Amniotic stem cell (primary cell): Measurements from ENCODE around the gene LRP1B.
"Not testable (repeated sequence)": the region's sequence is repeated elsewhere in the genome, so short reads cannot be mapped to it uniquely, and the experiment has no call there.

Experiments
- DNase-seq: peaks from one replicate; lab custom pipeline; 2025; lab: John Stamatoyannopoulos, UW

LRP1B gene

DNA sequence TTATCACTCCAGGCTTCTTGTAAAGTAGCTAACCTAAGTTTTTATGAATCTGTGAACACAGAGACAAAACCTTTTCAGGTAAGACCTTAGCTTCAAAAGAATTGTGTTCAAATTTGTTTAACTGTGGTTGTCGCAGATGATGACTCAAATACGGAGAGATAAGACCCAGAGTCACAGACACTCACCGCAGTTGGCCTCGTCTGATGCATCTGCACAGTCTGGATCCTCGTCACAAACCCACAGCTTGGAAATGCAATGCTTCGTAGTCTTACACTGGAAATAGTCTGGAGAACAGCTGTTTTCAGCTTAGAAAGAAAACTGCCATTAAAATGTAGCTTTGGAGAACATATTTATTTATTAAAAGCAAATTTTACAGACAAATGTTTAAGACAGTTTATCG, 1688.5 kb downstream of the LRP1B start:
- no peak for DNase-seq

DNA sequence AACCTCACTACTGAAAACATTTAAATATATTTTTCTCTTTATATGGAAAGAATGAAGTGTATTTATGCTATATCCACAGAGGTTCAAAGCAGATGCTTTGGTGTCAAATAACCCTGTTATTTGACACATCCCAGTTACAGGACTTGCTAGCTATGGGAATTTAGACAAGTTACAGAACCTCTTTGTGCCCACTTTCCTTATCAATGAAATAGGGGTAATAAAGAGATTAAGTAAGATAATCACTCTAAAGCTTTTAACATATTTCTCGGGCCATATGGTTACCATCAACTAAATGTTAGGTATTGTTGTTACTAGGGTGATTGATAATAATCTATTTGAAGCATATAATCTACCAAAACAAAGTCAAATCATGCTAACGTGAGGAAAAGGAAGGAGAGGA, 1690.0 kb downstream of the LRP1B start:
- no peak for DNase-seq

GRCh38 chr2:140436936-140437335, 1693.9 kb downstream of the LRP1B start:
- DNase-seq, result no peak

DNA sequence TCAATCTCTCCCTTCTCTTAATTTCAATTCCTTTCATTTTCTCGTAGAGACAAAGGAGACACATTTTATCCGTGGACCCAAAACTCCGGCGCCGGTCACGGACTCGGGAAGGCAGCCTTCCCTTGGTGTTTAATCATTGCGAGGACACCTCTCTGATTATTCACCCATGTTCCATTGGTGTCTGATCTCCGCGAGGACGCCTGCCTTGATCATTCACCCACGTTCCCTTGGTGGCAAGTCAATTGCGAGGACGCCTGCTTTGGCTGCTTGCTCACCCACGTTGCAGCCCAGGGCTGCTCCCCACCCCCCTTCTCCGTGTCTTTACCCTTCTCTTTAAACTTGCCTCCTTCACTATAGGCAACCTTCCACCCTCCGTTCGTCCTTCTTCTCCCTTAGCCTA, 1703.8 kb downstream of the LRP1B start:
- not testable (repeated sequence) for DNase-seq

GRCh38 chr2:140424471-140424870, 1706.3 kb downstream of the LRP1B start:
- no peak for DNase-seq

DNA sequence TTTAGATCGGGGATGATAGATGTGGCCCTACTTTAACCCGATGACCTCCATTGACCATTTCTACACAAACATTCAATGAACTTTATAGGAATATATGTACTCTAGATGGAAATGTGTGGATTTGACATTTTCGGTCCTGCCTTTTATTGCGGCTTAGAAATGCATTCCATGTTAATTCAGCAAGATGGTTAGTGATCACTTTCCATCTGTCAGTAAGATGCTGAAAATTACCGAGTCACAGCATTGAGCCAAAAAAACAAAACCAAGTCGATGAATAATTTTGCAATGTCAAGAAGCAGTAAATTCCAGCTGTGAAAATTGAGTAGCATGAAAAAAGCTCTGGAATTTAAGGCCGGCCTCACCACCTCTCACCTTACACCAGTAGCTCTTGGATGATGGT, 1708.1 kb downstream of the LRP1B start:
- no peak for DNase-seq

GRCh38 chr2:140417504-140417903, 1713.3 kb downstream of the LRP1B start:
- no peak for DNase-seq

DNA sequence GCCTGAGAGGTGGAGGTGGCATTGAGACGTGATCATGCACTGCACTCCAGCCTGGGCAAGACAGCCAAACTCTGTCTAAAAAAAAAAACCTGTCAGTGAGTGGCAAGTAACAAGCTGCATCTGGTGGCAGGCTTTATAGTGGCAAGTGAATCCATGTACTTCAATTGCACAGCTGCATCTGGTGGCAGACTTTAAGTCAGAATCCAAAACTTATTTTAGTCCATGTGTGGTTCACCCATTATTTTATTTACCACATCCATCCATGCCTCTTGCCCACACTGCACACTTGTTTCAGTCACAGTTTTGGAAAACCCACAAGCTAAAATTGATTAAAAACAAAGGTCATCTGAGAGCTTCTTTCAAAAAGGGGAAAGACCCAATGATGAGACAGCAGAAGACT, 1714.2 kb downstream of the LRP1B start:
- DNase-seq, result no peak

- DNase-seq, result not testable (repeated sequence)
Measured at GRCh38 chr2:140415035-140415434, 1715.8 kb downstream of the LRP1B start.

- no peak for DNase-seq
Measured at GRCh38 chr2:140410695-140411094, 1720.1 kb downstream of the LRP1B start.

- DNase-seq, result no peak
Measured at GRCh38 chr2:140401056-140401455, 1729.8 kb downstream of the LRP1B start.

DNA sequence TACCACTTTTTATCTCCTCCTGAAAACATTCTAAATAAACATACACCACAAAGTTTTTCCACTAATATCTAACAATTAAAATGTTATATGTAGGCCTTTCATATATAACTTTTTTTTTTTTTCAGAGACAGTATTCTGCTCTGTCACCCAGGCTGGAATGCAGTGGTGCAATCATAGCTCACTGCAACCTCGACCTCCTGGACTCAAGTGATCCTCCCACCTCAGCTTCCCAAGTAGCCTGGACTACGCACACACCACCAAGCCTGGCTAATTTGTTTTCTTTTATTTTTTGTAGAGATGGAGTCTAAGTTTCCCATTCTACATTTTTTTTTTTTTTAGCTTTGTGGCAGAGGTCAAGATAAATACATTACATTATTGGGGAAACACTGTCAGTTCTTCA, 1738.0 kb downstream of the LRP1B start:
- no peak for DNase-seq

GRCh38 chr2:140384946-140385345, 1745.9 kb downstream of the LRP1B start:
- no peak for DNase-seq

GRCh38 chr2:140383781-140384180, 1747.0 kb downstream of the LRP1B start:
- no peak for DNase-seq

- DNase-seq, result no peak
Measured at GRCh38 chr2:140376686-140377085, 1754.1 kb downstream of the LRP1B start.

GRCh38 chr2:140363131-140363530, 1767.7 kb downstream of the LRP1B start:
- no peak for DNase-seq

GRCh38 chr2:140362361-140362760, 1768.5 kb downstream of the LRP1B start:
- DNase-seq, result no peak

DNA sequence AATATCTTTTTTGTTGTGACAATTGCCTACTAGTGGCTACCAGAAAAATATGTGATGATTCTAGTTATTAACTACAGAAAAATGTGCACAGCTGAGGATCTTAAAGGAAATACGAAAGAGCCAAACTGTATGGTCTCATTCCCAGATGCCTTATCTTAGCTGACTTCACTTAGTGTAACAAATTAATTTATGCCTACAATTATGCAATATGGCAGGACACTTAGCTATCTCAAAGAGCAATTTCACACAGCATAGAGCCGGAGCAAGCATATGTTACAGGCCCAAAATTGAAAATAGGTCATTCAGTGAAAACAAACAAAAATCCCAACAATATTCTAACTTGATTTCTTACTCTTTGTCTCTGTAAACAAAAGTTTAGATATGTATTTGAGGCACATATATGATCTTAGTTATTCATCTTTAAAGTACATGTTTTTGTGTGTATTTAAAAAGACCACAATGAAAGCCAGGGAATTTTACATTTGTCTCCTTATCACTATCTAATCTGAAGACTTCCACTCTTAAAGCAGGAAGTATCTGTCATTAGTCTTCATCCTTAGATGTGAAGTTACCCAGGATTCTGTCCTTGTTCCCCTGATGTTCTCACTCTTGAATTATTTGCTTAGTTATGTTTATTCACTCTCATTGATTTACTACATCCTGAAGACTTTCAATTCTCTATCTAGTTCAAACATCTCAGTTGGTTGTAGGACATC, 1771.6 kb downstream of the LRP1B start:
- DNase-seq, result no peak

- DNase-seq, result no peak
Measured at GRCh38 chr2:140356697-140357096, 1774.1 kb downstream of the LRP1B start.

DNA sequence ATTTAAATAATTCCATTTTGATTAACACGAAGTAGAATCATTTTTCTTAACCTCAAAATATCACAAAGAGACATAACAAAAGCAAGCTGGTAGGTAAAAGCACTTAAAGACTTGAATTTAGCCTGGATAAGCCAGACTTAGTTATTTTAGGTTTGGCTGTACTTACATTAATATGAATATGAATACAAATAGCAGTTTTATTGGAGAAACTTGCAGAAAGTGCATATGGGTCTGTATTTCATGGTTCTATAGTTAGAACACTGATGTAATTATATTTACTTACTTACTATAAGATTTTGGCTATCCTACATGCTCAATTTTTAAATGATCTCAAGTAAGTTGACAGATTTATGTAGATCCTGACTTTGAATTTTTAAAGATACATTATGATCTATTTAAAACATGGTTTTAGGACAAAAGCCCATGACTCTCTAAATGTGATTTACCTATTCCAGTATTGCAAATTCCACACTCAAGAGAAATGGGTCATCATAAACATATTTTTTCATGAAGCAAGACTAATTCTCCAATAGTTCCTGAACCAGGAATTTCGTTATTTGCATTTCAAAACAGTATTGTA, 1775.2 kb downstream of the LRP1B start:
- no peak for DNase-seq

DNA sequence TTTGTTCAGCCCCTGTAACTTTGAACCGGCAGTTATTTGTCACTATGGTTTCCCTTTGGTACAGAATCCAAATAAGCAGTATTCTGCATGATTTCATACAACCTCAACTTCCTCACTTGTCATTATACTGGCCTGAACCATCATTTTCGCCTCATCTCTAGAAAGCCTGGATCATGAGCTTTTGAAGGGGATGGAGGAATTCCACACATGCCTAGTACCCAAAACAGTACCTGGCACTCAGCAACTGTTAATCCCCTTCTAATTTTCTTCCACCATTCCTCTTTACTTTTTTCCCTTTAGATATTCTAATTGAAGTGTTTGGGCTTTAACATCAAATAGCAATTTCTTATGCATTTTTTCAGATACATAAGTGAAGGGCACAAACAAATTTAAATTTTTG, 1776.3 kb downstream of the LRP1B start:
- no peak for DNase-seq

- DNase-seq, result no peak
Measured at GRCh38 chr2:140353541-140353940, 1777.3 kb downstream of the LRP1B start.

DNA sequence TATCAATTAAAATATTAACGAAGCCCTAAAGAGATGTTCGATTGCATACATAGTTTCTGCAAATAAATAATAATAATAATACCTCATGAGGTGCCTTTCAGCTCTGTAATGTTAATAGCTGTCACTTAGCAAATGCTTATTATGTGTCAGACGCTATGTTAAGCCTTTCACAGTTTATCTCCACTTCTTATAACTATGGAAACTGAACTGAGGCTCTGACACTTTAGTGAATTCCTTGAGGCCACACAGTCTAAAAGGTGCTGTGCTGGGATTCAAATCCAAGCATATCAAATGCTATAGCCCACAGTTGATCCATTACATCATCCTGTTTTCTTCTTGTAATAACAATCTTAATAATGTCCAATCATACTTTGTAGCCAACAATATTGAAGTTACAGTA, 1779.1 kb downstream of the LRP1B start:
- no peak for DNase-seq

GRCh38 chr2:140349695-140350094, 1781.1 kb downstream of the LRP1B start:
- no peak for DNase-seq
